Measurements from ENCODE around the gene CACNA1S. TPM values are rescaled to one million over a fixed set of nuclear protein-coding genes. Genes with fewer than 3 reads are reported as not detected.

The CACNA1S gene
- polyA plus RNA-seq, 1 of the 3 experiments (the other 2 are of a cell fraction): not detected

DNA sequence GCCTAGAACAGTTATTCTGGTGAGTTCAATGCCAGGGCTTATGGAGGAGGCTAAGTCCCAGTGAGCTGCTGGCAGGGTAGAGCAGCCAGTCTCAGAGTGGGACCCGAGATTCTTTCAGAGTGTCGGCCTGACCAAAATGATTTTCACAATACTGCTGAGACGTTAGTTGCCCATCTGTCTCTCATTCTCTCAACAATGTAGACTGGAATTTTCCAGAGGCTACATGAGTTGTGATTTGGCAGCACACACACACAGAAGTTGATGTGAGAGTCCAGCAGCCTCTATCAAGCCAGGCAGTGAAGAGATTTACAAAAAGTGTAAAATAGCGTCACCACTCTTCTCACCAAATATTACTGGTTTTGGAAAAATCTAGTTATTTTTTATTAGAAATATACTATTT, 21.7 kb downstream of the CACNA1S start:
- Histone ChIP-seq H3F3A (replicated peaks; ENCODE audit: insufficient read depth) (no peaks in the 10 kb centered on the region), H3K27ac (ENCODE audit: low read depth in 2 of 2, low read length in 1 of 2) (no peak overlapping the region), H3K9me3 (no peaks in the 10 kb centered on the region), H3K4me2 (no peak overlapping the region), H3K27me3 (ENCODE audit: insufficient read depth) (peaks cover 15% of the 10 kb centered on the region; the same call in 1 of the 2 replicates), H3K79me2 (ENCODE audit: insufficient read depth) (no peaks in the 10 kb centered on the region), H3K36me3 (replicated peaks in 1 of 2; ENCODE audit: control insufficient read depth in 1 of 2, insufficient read depth in 2 of 2, low read length in 1 of 2) (no peaks in the 10 kb centered on the region), H3K9me2 (no peaks in the 10 kb centered on the region), H2AFZ (ENCODE audit: low read depth) (no peak overlapping the region), H3K4me1 (ENCODE audit: control insufficient read depth in 1 of 2, insufficient read depth in 2 of 2, low read depth in 1 of 2, low read length in 1 of 2) (no peaks in the 10 kb centered on the region), H3K4me3 (ENCODE audit: low read depth in 2 of 2, low read length in 1 of 2) (no peak overlapping the region), H4K20me1 (ENCODE audit: insufficient read depth) (no peaks in the 10 kb centered on the region), H3K9ac (no peak overlapping the region)
- ChIA-PET CTCF (interaction anchor here (1.2 to 2.0 kb wide), 2 partner anchors 8 to 469 kb away, joined by 3 to 6 read pairs; no protein-coding TSS in a partner anchor), POLR2A (no interaction called here)
- DNase-seq: no peak
- TF ChIP-seq RFX5 (IDR thresholded peaks at IDR 0.05; ENCODE audit: low read length) (no peak), TAF1 (IDR thresholded peaks at IDR 0.05; ENCODE audit: borderline replicate concordance, low read depth, low read length) (no peak), GABPA (IDR thresholded peaks at IDR 0.05; ENCODE audit: low read depth) (no peak), NFIC (IDR thresholded peaks at IDR 0.05; ENCODE audit: borderline replicate concordance) (no peak), SIN3A (IDR thresholded peaks at IDR 0.05; ENCODE audit: borderline replicate concordance, low read depth, low read length) (no peak), FOSL2 (IDR thresholded peaks at IDR 0.05; ENCODE audit: borderline replicate concordance, low read depth) (no peak), MEF2A (IDR thresholded peaks at IDR 0.05; ENCODE audit: borderline replicate concordance, low read depth) (no peak), ELF1 (IDR thresholded peaks at IDR 0.05) (no peak), MXI1 (IDR thresholded peaks at IDR 0.05; ENCODE audit: low read depth, low read length) (no peak)
- TF ChIP-seq, protein P1, sequence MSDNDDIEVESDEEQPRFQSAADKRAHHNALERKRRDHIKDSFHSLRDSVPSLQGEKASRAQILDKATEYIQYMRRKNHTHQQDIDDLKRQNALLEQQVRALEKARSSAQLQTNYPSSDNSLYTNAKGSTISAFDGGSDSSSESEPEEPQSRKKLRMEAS (IDR thresholded peaks at IDR 0.05; ENCODE audit: low read depth): no peak
- WGBS (ENCODE audit: low lambda C conversion rate): 59% methylated on average over 4 of the region's 4 CpGs

DNA sequence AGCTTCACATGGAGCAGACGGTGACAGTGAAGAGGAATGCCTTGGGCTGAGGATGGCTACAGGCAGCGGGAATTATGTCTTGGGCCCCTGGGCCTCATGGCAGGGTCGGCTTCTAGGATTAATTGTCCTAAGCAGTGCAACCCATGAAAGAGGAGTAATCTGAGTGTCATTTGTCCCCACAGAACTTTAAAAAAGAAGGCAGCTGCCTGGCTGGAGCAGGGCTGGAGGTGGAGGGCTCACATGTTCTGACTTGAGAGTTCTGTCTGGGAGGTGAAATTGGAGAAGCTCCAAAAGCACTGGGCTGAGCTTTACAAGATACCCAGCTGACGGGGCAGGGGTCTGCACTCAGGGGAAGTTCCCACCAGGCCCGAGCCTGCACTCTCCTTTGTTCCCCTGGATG, 22.6 kb downstream of the CACNA1S start:
- Histone ChIP-seq H2AFZ (ENCODE audit: low read depth) (no peak overlapping the region), H3K27me3 (ENCODE audit: insufficient read depth) (peaks cover 23% of the 10 kb centered on the region; the same call in 1 of the 2 replicates), H3K4me2 (no peak overlapping the region), H3K4me3 (ENCODE audit: low read depth in 2 of 2, low read length in 1 of 2) (no peak overlapping the region), H3K9me3 (no peaks in the 10 kb centered on the region), H3K36me3 (replicated peaks in 1 of 2; ENCODE audit: control insufficient read depth in 1 of 2, insufficient read depth in 2 of 2, low read length in 1 of 2) (no peaks in the 10 kb centered on the region), H3K79me2 (ENCODE audit: insufficient read depth) (no peaks in the 10 kb centered on the region), H3K4me1 (ENCODE audit: control insufficient read depth in 1 of 2, insufficient read depth in 2 of 2, low read depth in 1 of 2, low read length in 1 of 2) (no peaks in the 10 kb centered on the region), H3K9ac (no peak overlapping the region), H3K27ac (ENCODE audit: low read depth in 2 of 2, low read length in 1 of 2) (no peak overlapping the region), H3F3A (replicated peaks; ENCODE audit: insufficient read depth) (no peaks in the 10 kb centered on the region), H3K9me2 (no peaks in the 10 kb centered on the region), H4K20me1 (ENCODE audit: insufficient read depth) (no peaks in the 10 kb centered on the region)
- no peak for DNase-seq
- 61% methylated on average over 5 of the region's 5 CpGs for WGBS (ENCODE audit: low lambda C conversion rate)
- ChIA-PET POLR2A (no interaction called here), CTCF (interaction anchor here (1.2 to 2.0 kb wide), 3 partner anchors 9 to 468 kb away, joined by 3 to 6 read pairs (median 3); no protein-coding TSS in a partner anchor)
- TF ChIP-seq JUND (IDR thresholded peaks at IDR 0.05): no peak
- no peak for TF ChIP-seq USF2 (IDR thresholded peaks at IDR 0.05; ENCODE audit: borderline replicate concordance, low read depth, low read length)

Data from SK-N-SH (cell line).